ENCODE measurements around the gene C1orf159. TPM values are rescaled to one million over a fixed set of nuclear protein-coding genes. Genes with fewer than 3 reads are reported as not detected.

The C1orf159 gene
- total and polyA plus RNA-seq, 10 of the 15 experiments (the other 5 are each of a cell fraction or from before 2014, with no cell fraction given) = 0.11 to 23.4 (median 8.0) TPM

GRCh38 chr1:1053022-1053421 is 62.9 kb downstream of the C1orf159 start (continued):
- TF ChIP-seq IRF5 (IDR thresholded peaks at IDR 0.05; ENCODE audit: borderline replicate concordance) = no peak
- TF ChIP-seq, protein P1, sequence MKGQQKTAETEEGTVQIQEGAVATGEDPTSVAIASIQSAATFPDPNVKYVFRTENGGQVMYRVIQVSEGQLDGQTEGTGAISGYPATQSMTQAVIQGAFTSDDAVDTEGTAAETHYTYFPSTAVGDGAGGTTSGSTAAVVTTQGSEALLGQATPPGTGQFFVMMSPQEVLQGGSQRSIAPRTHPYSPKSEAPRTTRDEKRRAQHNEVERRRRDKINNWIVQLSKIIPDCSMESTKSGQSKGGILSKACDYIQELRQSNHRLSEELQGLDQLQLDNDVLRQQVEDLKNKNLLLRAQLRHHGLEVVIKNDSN (IDR thresholded peaks at IDR 0.05; ENCODE audit: borderline replicate concordance, extremely low read length, insufficient read depth, low read depth, low read length) = no peak
- TF ChIP-seq DPF2 (IDR thresholded peaks at IDR 0.05) = no peak
- TF ChIP-seq, protein P2, sequence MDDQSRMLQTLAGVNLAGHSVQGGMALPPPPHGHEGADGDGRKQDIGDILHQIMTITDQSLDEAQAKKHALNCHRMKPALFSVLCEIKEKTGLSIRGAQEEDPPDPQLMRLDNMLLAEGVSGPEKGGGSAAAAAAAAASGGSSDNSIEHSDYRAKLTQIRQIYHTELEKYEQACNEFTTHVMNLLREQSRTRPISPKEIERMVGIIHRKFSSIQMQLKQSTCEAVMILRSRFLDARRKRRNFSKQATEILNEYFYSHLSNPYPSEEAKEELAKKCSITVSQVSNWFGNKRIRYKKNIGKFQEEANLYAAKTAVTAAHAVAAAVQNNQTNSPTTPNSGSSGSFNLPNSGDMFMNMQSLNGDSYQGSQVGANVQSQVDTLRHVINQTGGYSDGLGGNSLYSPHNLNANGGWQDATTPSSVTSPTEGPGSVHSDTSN (IDR thresholded peaks at IDR 0.05; ENCODE audit: insufficient replicate concordance, low read depth, low read length) = no peak

DNA sequence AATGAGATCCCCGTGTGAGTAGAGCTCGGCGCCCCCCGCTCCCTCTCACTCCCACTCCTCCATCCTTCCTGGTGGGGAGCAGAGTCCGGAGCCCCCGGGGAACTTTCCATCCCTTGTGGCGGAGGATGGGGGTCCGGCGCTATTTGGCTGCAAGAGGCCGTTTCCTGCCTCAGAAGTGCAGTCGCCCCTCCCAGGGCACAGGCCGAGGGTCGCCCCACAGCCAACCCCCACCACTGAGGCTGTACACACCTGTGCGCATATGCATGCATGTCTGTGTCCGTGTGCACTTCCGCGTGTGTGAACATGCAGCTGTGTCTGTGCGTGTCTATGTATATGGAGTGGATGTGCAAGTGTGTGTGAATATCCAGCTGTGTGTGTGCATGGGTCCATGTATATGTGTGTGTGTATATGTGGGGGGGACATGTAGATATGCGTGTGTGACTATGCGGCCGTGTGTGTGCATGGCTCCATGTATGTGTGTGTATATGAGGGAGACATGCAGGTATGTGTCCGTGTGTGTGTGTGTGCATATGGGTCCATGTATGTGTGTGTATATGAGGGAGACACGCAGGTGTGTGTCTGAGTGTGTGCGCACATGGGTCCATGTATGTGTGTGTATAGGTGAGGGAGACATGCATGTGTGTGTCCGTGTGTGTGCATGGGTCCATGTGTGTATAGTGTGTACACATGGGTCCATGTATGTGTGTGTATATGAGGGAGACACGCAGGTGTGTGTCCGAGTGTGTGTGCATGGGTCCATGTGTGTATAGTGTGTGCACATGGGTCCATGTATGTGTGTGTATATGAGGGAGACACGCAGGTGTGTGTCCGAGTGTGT is 63.7 kb downstream of the C1orf159 start:
- Histone ChIP-seq H3K79me2 (ENCODE audit: control insufficient read depth, insufficient read depth, low read length) (no peaks in the 10 kb centered on the region), H3K27me3 (replicated peaks in 1 of 2; ENCODE audit: control insufficient read depth in 2 of 2, insufficient read depth in 2 of 2, low read length in 1 of 2) (no peaks in the 10 kb centered on the region), H3K9me3 (replicated peaks; ENCODE audit: control insufficient read depth, insufficient read depth, low read length) (no peaks in the 10 kb centered on the region), H4K20me1 (ENCODE audit: control insufficient read depth, insufficient read depth) (no peaks in the 10 kb centered on the region), H2AFZ (ENCODE audit: control insufficient read depth, low read depth, low read length) (no peak overlapping the region), H3K4me1 (ENCODE audit: control insufficient read depth, insufficient read depth, low read length) (peaks cover 5% of the 10 kb centered on the region; the same call in 1 of the 2 replicates), H3K4me3 (no peak overlapping the region), H3K4me2 (ENCODE audit: control insufficient read depth, insufficient read depth) (no peak overlapping the region), H3K27ac (ENCODE audit: control insufficient read depth, insufficient read depth) (no peak overlapping the region), H3K36me3 (ENCODE audit: control insufficient read depth in 2 of 2, insufficient read depth in 2 of 2, low read length in 1 of 2) (peaks cover 3 to 9% of the 10 kb centered on the region in 2 experiments; a peak in 3 of 4 replicates), H3K9ac (ENCODE audit: control insufficient read depth, insufficient read depth, low read length) (no peak overlapping the region)
- 92% methylated on average over 26 of the region's 29 CpGs for WGBS (ENCODE audit: insufficient coverage, insufficient replicate concordance, low lambda C conversion rate, missing lambda C conversion rate)
- no peak for TF ChIP-seq ZNF274 (IDR thresholded peaks at IDR 0.05; ENCODE audit: insufficient read depth, insufficient read length)
- 0 out of 2 replicates have a peak, but pooled peaks have one; percentile 6 for TF ChIP-seq POLR2A (IDR thresholded peaks at IDR 0.05; ENCODE audit: low read depth, low read length)
- TF ChIP-seq ZNF384 (IDR thresholded peaks at IDR 0.05; ENCODE audit: borderline replicate concordance, low read depth, low read length) = no peak
- intact Hi-C loops (cut with micrococcal nuclease; ENCODE audit: unreplicated experiment) (no loop called here), in situ Hi-C loops (cut with MboI) (loop anchor here (5.0 kb wide), 1 partner anchor 50 kb away; no protein-coding TSS in a partner anchor)
- SMC1A ChIA-PET (ENCODE audit: uncharacterized antibody, unreplicated experiment) = no interaction called here
- BruUV-seq (replicated peaks) = no TSS peak
- FAIRE-seq = no peak
- DNase-seq (ENCODE audit: low read depth, low spot score) = no peak
- ATAC-seq = no peak
- CTCF ChIA-PET = no interaction called here
- RAD21 ChIA-PET (ENCODE audit: unreplicated experiment) = no interaction called here
- POLR2A ChIA-PET = no interaction called here

Measured in GM12878 (cell line).